Measurements from ENCODE around the gene NPBWR2.

- TF ChIP-seq, protein P1, sequence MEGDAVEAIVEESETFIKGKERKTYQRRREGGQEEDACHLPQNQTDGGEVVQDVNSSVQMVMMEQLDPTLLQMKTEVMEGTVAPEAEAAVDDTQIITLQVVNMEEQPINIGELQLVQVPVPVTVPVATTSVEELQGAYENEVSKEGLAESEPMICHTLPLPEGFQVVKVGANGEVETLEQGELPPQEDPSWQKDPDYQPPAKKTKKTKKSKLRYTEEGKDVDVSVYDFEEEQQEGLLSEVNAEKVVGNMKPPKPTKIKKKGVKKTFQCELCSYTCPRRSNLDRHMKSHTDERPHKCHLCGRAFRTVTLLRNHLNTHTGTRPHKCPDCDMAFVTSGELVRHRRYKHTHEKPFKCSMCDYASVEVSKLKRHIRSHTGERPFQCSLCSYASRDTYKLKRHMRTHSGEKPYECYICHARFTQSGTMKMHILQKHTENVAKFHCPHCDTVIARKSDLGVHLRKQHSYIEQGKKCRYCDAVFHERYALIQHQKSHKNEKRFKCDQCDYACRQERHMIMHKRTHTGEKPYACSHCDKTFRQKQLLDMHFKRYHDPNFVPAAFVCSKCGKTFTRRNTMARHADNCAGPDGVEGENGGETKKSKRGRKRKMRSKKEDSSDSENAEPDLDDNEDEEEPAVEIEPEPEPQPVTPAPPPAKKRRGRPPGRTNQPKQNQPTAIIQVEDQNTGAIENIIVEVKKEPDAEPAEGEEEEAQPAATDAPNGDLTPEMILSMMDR (IDR thresholded peaks at IDR 0.05) = no peak
- TF ChIP-seq EP300 (IDR thresholded peaks at IDR 0.05) = no peak
Measured at GRCh38 chr20:64067005-64067632, 40.2 kb downstream of the NPBWR2 start.
